ENCODE measurements around the gene DOK5. TPM values are rescaled to one million over a fixed set of nuclear protein-coding genes. Genes with fewer than 3 reads are reported as not detected.

The DOK5 gene
- total and polyA plus RNA-seq, 2 donors, result 0.76 to 1.0 TPM

DNA sequence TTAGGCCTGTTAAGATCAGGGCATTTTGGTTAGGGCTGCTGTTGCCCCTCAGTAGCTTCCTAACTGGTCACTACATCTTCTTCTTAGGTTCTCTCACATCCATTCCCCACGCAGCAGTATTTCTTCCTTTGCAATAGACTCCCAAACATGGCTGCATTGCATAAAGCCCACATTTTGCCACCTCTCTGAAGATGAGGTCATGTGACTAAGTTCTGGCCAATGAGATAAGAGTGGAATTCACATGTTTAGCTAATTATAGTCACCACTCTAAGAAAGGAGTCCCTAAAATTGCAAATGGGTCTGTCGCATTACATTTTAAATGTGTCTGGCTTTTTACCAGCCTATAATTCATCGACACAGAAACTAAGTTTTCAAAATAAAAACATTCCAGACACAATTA, 9.3 kb upstream of the DOK5 start:
- Histone ChIP-seq H3K27ac (ENCODE audit: low read depth in 1 of 2, low read length in 1 of 2) (no peak overlapping the region), H3K4me1 (ENCODE audit: control insufficient read depth in 2 of 2, insufficient read depth in 2 of 2, low read length in 2 of 2) (no peaks in the 10 kb centered on the region), H3K36me3 (ENCODE audit: control insufficient read depth in 2 of 2, insufficient read depth in 2 of 2, low read length in 1 of 2) (no peaks in the 10 kb centered on the region), H3K9me3 (ENCODE audit: control insufficient read depth in 2 of 2, insufficient read depth in 1 of 2, low read length in 1 of 2) (no peaks in the 10 kb centered on the region), H3K27me3 (ENCODE audit: control insufficient read depth in 2 of 2, insufficient read depth in 1 of 2, low read length in 1 of 2) (no peaks in the 10 kb centered on the region), H3K4me3 (ENCODE audit: low read length in 2 of 2) (no peak overlapping the region)
- WGBS, result 94% methylated on average over 3 of the region's 3 CpGs
- no peak for DNase-seq (ENCODE audit: low read depth in 6 of 9, low spot score in 9 of 9)

DNA sequence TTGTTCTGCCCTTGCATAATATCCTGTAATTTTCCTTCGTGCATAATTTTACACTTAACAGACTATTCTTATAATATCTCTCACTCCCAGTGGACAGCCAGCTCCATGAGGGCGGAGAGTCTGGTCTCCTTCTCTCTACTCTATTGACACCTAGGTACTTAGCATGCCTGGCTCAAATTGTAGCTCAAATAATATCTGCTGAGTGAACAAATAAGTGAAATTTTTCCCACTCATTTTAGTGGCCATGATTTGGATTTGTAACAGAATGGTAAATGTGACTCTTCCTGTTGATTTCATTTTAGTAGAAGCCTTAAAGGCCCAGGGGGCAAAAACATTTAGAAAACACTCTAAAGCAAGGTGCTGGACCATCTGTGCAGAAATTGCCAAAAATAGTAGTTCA, 7.8 kb upstream of the DOK5 start:
- H3K4me3 ChIP-seq (ENCODE audit: low read length in 2 of 2), result no peak overlapping the region
- no peaks in the 10 kb centered on the region for H3K9me3 ChIP-seq (ENCODE audit: control insufficient read depth in 2 of 2, insufficient read depth in 1 of 2, low read length in 1 of 2)
- H3K27me3 ChIP-seq (ENCODE audit: control insufficient read depth in 2 of 2, insufficient read depth in 1 of 2, low read length in 1 of 2), result no peaks in the 10 kb centered on the region
- whole genome bisulfite sequencing, result 92% methylated on average over 2 of the region's 2 CpGs
- DNase-seq (ENCODE audit: low read depth in 6 of 9, low spot score in 9 of 9), result no peak
- H3K4me1 ChIP-seq (ENCODE audit: control insufficient read depth in 2 of 2, insufficient read depth in 2 of 2, low read length in 2 of 2), result no peaks in the 10 kb centered on the region
- H3K27ac ChIP-seq (ENCODE audit: low read depth in 1 of 2, low read length in 1 of 2), result no peak overlapping the region
- no peaks in the 10 kb centered on the region for H3K36me3 ChIP-seq (ENCODE audit: control insufficient read depth in 2 of 2, insufficient read depth in 2 of 2, low read length in 1 of 2)

DNA sequence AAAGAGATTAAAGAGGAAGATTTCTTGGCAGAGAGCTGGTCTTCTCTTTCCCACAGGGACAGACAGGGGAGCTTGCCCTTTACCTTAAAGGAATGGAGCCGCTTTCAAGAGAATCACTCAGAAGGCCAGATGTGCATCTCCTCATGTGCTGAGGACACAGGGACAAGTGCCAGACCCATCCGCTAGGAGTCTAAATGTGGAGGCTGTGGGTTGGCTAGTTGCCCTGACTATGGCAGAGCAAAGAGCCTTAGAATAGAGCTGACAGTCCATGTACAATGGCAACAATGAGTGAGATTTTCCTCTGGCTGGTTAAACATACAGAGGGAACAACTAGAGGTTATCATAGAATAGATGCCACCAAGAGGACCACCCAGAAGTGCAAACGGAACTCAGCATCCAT, 7.3 kb upstream of the DOK5 start:
- Histone ChIP-seq H3K27me3 (ENCODE audit: control insufficient read depth in 2 of 2, insufficient read depth in 1 of 2, low read length in 1 of 2) (no peaks in the 10 kb centered on the region), H3K36me3 (ENCODE audit: control insufficient read depth in 2 of 2, insufficient read depth in 2 of 2, low read length in 1 of 2) (no peaks in the 10 kb centered on the region), H3K27ac (ENCODE audit: low read depth in 1 of 2, low read length in 1 of 2) (no peak overlapping the region), H3K9me3 (ENCODE audit: control insufficient read depth in 2 of 2, insufficient read depth in 1 of 2, low read length in 1 of 2) (no peaks in the 10 kb centered on the region), H3K4me1 (ENCODE audit: control insufficient read depth in 2 of 2, insufficient read depth in 2 of 2, low read length in 2 of 2) (no peaks in the 10 kb centered on the region), H3K4me3 (ENCODE audit: low read length in 2 of 2) (no peak overlapping the region)
- no peak for DNase-seq (ENCODE audit: low read depth in 6 of 9, low spot score in 9 of 9)
- 94% methylated on average over 3 of the region's 3 CpGs for WGBS

DNA sequence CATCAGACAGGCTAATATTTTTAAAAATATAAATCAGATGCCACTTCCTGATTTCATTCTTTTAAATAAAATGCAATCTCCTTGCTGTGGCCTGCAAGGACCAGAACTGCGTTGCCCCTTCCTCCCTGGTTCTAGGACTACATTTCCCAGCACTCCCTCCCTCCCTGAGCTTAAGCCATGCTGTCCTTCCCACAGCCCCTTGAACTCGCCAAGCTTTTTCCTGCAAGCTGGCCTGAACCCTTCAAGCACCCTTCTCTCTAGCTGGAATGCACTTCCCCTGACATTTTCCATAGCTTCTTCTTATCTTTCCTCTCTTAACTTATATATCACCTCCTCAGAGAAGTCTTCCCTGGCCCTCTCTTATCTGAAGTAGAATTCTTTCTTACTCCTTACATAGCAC, 6.1 kb upstream of the DOK5 start:
- Histone ChIP-seq H3K4me1 (ENCODE audit: control insufficient read depth in 2 of 2, insufficient read depth in 2 of 2, low read length in 2 of 2) (no peaks in the 10 kb centered on the region), H3K36me3 (ENCODE audit: control insufficient read depth in 2 of 2, insufficient read depth in 2 of 2, low read length in 1 of 2) (no peaks in the 10 kb centered on the region), H3K4me3 (ENCODE audit: low read length in 2 of 2) (no peak overlapping the region), H3K27ac (ENCODE audit: low read depth in 1 of 2, low read length in 1 of 2) (no peak overlapping the region), H3K9me3 (ENCODE audit: control insufficient read depth in 2 of 2, insufficient read depth in 1 of 2, low read length in 1 of 2) (no peaks in the 10 kb centered on the region), H3K27me3 (ENCODE audit: control insufficient read depth in 2 of 2, insufficient read depth in 1 of 2, low read length in 1 of 2) (peaks cover 0 to 3% of the 10 kb centered on the region in 2 donors)
- WGBS, result 39% methylated on average over 2 of the region's 2 CpGs
- DNase-seq (ENCODE audit: low read depth in 6 of 9, low spot score in 9 of 9), result no peak

GRCh38 chr20:54469952-54470351, 5.4 kb upstream of the DOK5 start:
- Histone ChIP-seq H3K27ac (ENCODE audit: low read depth in 1 of 2, low read length in 1 of 2) (no peak overlapping the region), H3K4me3 (ENCODE audit: low read length in 2 of 2) (no peak overlapping the region), H3K36me3 (ENCODE audit: control insufficient read depth in 2 of 2, insufficient read depth in 2 of 2, low read length in 1 of 2) (no peaks in the 10 kb centered on the region), H3K4me1 (ENCODE audit: control insufficient read depth in 2 of 2, insufficient read depth in 2 of 2, low read length in 2 of 2) (no peaks in the 10 kb centered on the region), H3K9me3 (ENCODE audit: control insufficient read depth in 2 of 2, insufficient read depth in 1 of 2, low read length in 1 of 2) (no peaks in the 10 kb centered on the region), H3K27me3 (ENCODE audit: control insufficient read depth in 2 of 2, insufficient read depth in 1 of 2, low read length in 1 of 2) (peaks cover 6 to 9% of the 10 kb centered on the region in 2 donors)
- 86% methylated on average over 1 of the region's 1 CpG for WGBS
- DNase-seq (ENCODE audit: low read depth in 6 of 9, low spot score in 9 of 9), result no peak

- Histone ChIP-seq H3K9me3 (ENCODE audit: control insufficient read depth in 2 of 2, insufficient read depth in 1 of 2, low read length in 1 of 2) (no peaks in the 10 kb centered on the region), H3K27me3 (ENCODE audit: control insufficient read depth in 2 of 2, insufficient read depth in 1 of 2, low read length in 1 of 2) (peaks cover 13 to 17% of the 10 kb centered on the region in 2 donors), H3K4me3 (ENCODE audit: low read length in 2 of 2) (no peak overlapping the region), H3K4me1 (ENCODE audit: control insufficient read depth in 2 of 2, insufficient read depth in 2 of 2, low read length in 2 of 2) (no peaks in the 10 kb centered on the region), H3K36me3 (ENCODE audit: control insufficient read depth in 2 of 2, insufficient read depth in 2 of 2, low read length in 1 of 2) (no peaks in the 10 kb centered on the region), H3K27ac (ENCODE audit: low read depth in 1 of 2, low read length in 1 of 2) (no peak overlapping the region)
- 97% methylated on average over 15 of the region's 15 CpGs for WGBS
- DNase-seq (ENCODE audit: low read depth in 6 of 9, low spot score in 9 of 9), result no peak
These were observed 4.7 kb upstream of the DOK5 start for GRCh38 chr20:54470697-54471096.

GRCh38 chr20:54472607-54473006, 2.8 kb upstream of the DOK5 start:
- H3K9me3 ChIP-seq (ENCODE audit: control insufficient read depth in 2 of 2, insufficient read depth in 1 of 2, low read length in 1 of 2), result no peaks in the 10 kb centered on the region
- no peak overlapping the region for H3K4me3 ChIP-seq (ENCODE audit: low read length in 2 of 2)
- no peaks in the 10 kb centered on the region for H3K4me1 ChIP-seq (ENCODE audit: control insufficient read depth in 2 of 2, insufficient read depth in 2 of 2, low read length in 2 of 2)
- H3K36me3 ChIP-seq (ENCODE audit: control insufficient read depth in 2 of 2, insufficient read depth in 2 of 2, low read length in 1 of 2), result no peaks in the 10 kb centered on the region
- WGBS, result 95% methylated on average over 5 of the region's 5 CpGs
- no peak overlapping the region for H3K27ac ChIP-seq (ENCODE audit: low read depth in 1 of 2, low read length in 1 of 2)
- no peak for DNase-seq (ENCODE audit: low read depth in 6 of 9, low spot score in 9 of 9)
- peaks cover 30 to 31% of the 10 kb centered on the region in 2 donors for H3K27me3 ChIP-seq (ENCODE audit: control insufficient read depth in 2 of 2, insufficient read depth in 1 of 2, low read length in 1 of 2)

- Histone ChIP-seq H3K27me3 (ENCODE audit: control insufficient read depth in 2 of 2, insufficient read depth in 1 of 2, low read length in 1 of 2) (peaks cover 30 to 31% of the 10 kb centered on the region in 2 donors), H3K27ac (ENCODE audit: low read depth in 1 of 2, low read length in 1 of 2) (no peak overlapping the region), H3K9me3 (ENCODE audit: control insufficient read depth in 2 of 2, insufficient read depth in 1 of 2, low read length in 1 of 2) (no peaks in the 10 kb centered on the region), H3K4me3 (ENCODE audit: low read length in 2 of 2) (no peak overlapping the region), H3K36me3 (ENCODE audit: control insufficient read depth in 2 of 2, insufficient read depth in 2 of 2, low read length in 1 of 2) (no peaks in the 10 kb centered on the region), H3K4me1 (ENCODE audit: control insufficient read depth in 2 of 2, insufficient read depth in 2 of 2, low read length in 2 of 2) (no peaks in the 10 kb centered on the region)
- 92% methylated on average over 7 of the region's 7 CpGs for WGBS
- DNase-seq (ENCODE audit: low read depth in 6 of 9, low spot score in 9 of 9), result no peak
These were observed 2.1 kb upstream of the DOK5 start for GRCh38 chr20:54473340-54473739.

DNA sequence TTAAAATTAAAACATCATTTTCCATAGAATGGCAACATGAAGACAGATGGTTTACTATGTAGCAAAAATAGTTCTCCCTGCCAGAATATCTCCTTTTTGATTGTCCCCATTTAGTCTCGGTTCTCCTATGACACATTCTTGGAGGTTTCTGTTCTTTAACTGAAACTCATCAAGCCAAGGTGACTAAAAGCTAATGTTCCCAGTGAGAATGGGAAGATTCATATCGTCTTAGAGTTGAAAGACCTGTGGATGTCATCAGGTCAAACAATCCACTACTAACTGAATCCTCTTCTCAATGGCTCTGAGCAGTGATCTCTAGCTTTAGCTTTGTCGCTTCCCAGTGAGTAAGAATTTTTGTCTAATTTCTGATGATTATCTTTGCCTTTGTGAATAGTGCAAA, 1.3 kb upstream of the DOK5 start:
- H3K9me3 ChIP-seq (ENCODE audit: control insufficient read depth in 2 of 2, insufficient read depth in 1 of 2, low read length in 1 of 2), result no peaks in the 10 kb centered on the region
- DNase-seq (ENCODE audit: low read depth in 6 of 9, low spot score in 9 of 9), result no peak
- H3K4me3 ChIP-seq (ENCODE audit: low read length in 2 of 2), result no peak overlapping the region
- no peaks in the 10 kb centered on the region for H3K36me3 ChIP-seq (ENCODE audit: control insufficient read depth in 2 of 2, insufficient read depth in 2 of 2, low read length in 1 of 2)
- no peak overlapping the region for H3K27ac ChIP-seq (ENCODE audit: low read depth in 1 of 2, low read length in 1 of 2)
- H3K27me3 ChIP-seq (ENCODE audit: control insufficient read depth in 2 of 2, insufficient read depth in 1 of 2, low read length in 1 of 2), result peaks cover 30 to 31% of the 10 kb centered on the region in 2 donors
- no peaks in the 10 kb centered on the region for H3K4me1 ChIP-seq (ENCODE audit: control insufficient read depth in 2 of 2, insufficient read depth in 2 of 2, low read length in 2 of 2)
- 70% methylated on average over 3 of the region's 3 CpGs for WGBS

DNA sequence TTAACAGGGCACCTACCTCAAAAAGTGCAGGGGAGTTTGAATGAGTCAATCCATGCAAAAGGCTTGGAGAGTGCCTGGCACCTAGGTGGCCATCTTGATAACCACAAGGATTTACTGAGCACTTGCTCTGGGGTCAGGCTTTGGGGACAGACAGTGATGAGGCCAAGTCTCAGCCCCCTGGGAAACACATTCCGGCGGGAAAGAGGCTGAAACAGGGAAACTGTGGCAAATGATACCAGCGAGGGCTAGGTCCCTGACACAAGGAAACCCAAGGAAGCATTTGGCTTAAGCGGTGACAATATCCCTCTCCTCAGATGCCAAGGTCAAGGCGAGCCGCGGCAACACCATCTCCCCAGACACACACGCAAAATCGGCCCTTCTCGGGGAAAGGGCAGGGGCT, 527 bp upstream of the DOK5 start:
- 8% methylated on average over 10 of the region's 10 CpGs for WGBS
- DNase-seq (ENCODE audit: low read depth in 6 of 9, low spot score in 9 of 9), result no peak
- no peak overlapping the region for H3K27ac ChIP-seq (ENCODE audit: low read depth in 1 of 2, low read length in 1 of 2)
- H3K27me3 ChIP-seq (ENCODE audit: control insufficient read depth in 2 of 2, insufficient read depth in 1 of 2, low read length in 1 of 2), result peaks cover 30 to 31% of the 10 kb centered on the region in 2 donors
- no peaks in the 10 kb centered on the region for H3K36me3 ChIP-seq (ENCODE audit: control insufficient read depth in 2 of 2, insufficient read depth in 2 of 2, low read length in 1 of 2)
- H3K9me3 ChIP-seq (ENCODE audit: control insufficient read depth in 2 of 2, insufficient read depth in 1 of 2, low read length in 1 of 2), result no peaks in the 10 kb centered on the region
- no peaks in the 10 kb centered on the region for H3K4me1 ChIP-seq (ENCODE audit: control insufficient read depth in 2 of 2, insufficient read depth in 2 of 2, low read length in 2 of 2)
- no peak overlapping the region for H3K4me3 ChIP-seq (ENCODE audit: low read length in 2 of 2)
